ENCODE results near the gene KCNQ1OT1. TPM values are rescaled to one million over a fixed set of nuclear protein-coding genes. Genes with fewer than 3 reads are reported as not detected.

KCNQ1OT1 gene
- total RNA-seq, 1 donor from 2014 or later = 7.0 TPM

DNA sequence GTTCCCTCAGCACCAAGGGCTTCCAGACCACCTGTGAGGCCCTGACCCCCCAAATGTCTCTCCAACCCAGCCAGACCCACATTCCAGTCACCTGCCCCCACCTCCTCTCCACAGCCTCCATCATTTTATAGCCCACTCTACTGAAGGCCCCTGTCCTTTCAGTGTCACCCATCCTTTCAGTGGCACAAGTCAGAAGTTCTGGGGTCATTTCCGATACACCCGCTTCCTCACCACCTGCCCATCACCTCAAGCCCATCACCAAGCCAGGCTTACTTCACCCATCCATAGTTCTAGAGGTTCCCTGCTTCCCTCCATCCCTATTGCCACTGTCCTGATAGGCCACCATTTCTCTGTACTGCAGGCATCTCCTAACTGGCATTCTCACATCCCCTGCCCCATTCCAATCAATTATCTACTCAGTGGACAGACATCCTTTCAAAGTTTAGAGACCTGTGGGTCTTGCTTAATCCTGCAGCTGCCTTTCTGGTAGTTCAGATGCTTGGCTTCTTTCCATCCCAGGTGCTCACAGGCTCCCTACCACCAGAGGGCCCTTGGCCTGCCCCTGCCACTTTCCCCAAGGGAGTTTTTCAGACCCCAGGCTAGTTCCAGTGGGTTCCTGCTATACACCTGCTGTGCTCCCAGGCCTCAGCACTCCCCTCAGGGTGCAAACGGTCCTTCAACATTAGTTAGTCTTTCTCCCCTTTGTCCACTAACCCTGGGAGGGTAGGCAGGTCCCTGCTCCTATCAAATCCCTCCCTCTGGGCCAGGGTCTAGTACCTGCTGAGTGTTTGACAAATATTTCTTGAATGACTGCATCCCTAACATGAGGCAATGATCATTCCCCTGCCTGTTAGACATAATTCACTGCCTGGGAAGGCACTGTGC is 7.6 kb downstream of the KCNQ1OT1 start:
- Mint-ChIP-seq H3K4me1 (ENCODE audit: unreplicated experiment) (peaks cover 65% of the 10 kb centered on the region), H3K27ac (peak overlapping the region; percentile 70), H3K27me3 (no peaks in the 10 kb centered on the region), H3K36me3 (peaks cover 10% of the 10 kb centered on the region), H3K4me3 (peak overlapping the region; percentile 35), H3K9me3 (no peaks in the 10 kb centered on the region)
- DNase-seq (ENCODE audit: extremely low spot score, unreplicated experiment) = no peak
- peak; percentile 62 for TF ChIP-seq CTCF (conservative IDR thresholded peaks at IDR 0.05)

DNA sequence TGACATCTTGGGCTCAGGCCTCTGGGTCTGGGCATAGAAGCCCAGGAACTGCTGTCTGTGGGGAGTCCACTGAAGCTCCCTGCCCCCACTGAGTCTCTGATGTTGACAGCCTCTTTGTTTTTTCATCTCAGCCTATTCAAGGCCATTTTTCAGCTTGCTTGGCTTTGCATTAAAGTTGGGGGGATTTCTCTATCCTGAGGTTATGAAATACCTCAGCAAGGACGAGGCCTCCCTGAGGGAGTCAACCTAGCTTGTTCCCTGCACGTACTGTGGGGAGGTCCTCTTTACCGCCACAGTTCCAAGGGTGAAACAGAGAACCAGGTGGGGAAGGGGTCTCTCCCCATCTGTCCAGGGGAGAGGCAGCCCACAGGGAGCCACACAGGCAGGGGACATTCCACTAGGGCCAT is 8.4 kb downstream of the KCNQ1OT1 start:
- DNase-seq (ENCODE audit: extremely low spot score, unreplicated experiment) = no peak
- no peaks in the 10 kb centered on the region for H3K9me3 Mint-ChIP-seq
- H3K27me3 Mint-ChIP-seq = no peaks in the 10 kb centered on the region
- no peak for TF ChIP-seq CTCF (conservative IDR thresholded peaks at IDR 0.05)
- no peak overlapping the region for H3K4me3 Mint-ChIP-seq
- H3K4me1 Mint-ChIP-seq (ENCODE audit: unreplicated experiment) = peaks cover 57% of the 10 kb centered on the region
- H3K36me3 Mint-ChIP-seq = peaks cover 10% of the 10 kb centered on the region
- no peak overlapping the region for H3K27ac Mint-ChIP-seq

DNA sequence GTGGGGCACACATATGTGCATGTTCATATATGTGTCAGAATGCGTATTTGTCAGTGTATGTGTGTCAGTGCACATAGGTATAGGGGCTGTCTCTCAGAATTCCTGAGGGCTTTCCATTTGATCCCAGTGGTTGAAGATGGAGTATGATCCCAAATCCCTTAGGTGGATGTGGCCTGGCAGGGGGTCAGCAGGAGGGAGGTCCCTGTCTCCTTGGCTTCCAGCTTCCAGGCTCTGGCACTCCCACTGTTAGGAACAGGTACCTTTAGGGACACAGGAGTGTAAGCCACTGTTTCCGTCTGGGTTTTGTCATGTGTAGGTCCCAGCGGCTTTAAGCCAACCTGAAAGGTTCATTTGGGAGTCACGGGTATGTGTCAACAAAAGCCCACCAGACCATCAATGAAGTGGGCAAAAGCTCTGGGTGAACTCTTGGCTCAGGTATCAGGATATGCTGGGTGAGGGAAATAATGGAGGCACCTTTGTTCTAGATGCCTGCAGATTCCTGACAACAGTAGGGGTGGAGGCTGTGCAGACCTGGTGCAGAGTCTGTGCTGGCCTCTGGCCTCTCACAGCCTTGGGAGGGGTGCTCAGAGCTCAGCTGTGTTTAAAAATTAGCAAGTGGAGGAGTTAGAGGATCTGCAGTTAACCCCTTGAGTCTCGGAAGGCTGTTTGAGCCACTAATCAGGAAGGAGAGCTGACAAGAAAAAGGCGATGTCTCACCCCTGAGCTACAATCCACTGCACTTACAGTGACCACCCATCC is 9.0 kb downstream of the KCNQ1OT1 start:
- peaks cover 51% of the 10 kb centered on the region for H3K4me1 Mint-ChIP-seq (ENCODE audit: unreplicated experiment)
- no peaks in the 10 kb centered on the region for H3K9me3 Mint-ChIP-seq
- H3K27me3 Mint-ChIP-seq = no peaks in the 10 kb centered on the region
- no peak for TF ChIP-seq CTCF (conservative IDR thresholded peaks at IDR 0.05)
- peaks cover 10% of the 10 kb centered on the region for H3K36me3 Mint-ChIP-seq
- no peak for DNase-seq (ENCODE audit: extremely low spot score, unreplicated experiment)
- peak overlapping the region; percentile 22 for H3K27ac Mint-ChIP-seq
- no peak overlapping the region for H3K4me3 Mint-ChIP-seq

GRCh38 chr11:2689651-2690575 is 9.9 kb downstream of the KCNQ1OT1 start:
- H3K4me3 Mint-ChIP-seq = no peak overlapping the region
- H3K27ac Mint-ChIP-seq = peak overlapping the region; percentile 68
- no peaks in the 10 kb centered on the region for H3K27me3 Mint-ChIP-seq
- TF ChIP-seq CTCF (conservative IDR thresholded peaks at IDR 0.05) = no peak
- DNase-seq (ENCODE audit: extremely low spot score, unreplicated experiment) = no peak
- peaks cover 42% of the 10 kb centered on the region for H3K4me1 Mint-ChIP-seq (ENCODE audit: unreplicated experiment)
- H3K36me3 Mint-ChIP-seq = peaks cover 10% of the 10 kb centered on the region
- no peaks in the 10 kb centered on the region for H3K9me3 Mint-ChIP-seq

Data from type B pancreatic cell (in vitro differentiated cells).